HG03066 (cell line): ENCODE results near the gene CIBAR2.

Experiments used
- ATAC-seq: cut with Tn5 transposase; IDR thresholded peaks from one replicate; pipeline ENCODE4 v1.9.1; 2021; ENCODE audit warnings: low read depth; ENCODE audit not compliant: unreplicated experiment

The CIBAR2 gene

GRCh38 chr16:85104821-85105391 lies 7.4 kb downstream of the CIBAR2 start:
- no peak for ATAC-seq

GRCh38 chr16:85104147-85104546 lies 8.1 kb downstream of the CIBAR2 start:
- no peak for ATAC-seq

GRCh38 chr16:85103114-85104079 lies 8.9 kb downstream of the CIBAR2 start:
- no peak for ATAC-seq

- ATAC-seq: no peak
These were observed 10.2 kb downstream of the CIBAR2 start for GRCh38 chr16:85101956-85102630.

DNA sequence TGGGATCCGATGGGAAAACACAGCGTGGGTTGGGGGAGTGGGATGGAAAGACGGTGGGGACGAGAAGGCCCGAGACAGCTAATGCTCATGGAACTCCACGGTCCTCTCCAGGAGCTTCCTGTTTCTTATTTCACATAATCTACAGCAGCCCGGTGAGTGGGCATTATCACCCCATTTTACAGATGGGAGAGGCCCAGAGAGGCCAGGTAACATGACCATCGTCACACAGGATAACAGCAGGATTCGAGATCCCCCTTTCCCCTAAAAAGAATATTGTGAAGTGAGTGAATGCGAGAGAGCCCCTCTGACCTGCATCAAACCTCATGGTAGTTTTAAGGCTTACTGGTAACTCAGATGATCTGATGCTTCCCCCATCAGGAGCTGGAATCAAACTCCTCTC lies 12.0 kb downstream of the CIBAR2 start:
- no peak for ATAC-seq

DNA sequence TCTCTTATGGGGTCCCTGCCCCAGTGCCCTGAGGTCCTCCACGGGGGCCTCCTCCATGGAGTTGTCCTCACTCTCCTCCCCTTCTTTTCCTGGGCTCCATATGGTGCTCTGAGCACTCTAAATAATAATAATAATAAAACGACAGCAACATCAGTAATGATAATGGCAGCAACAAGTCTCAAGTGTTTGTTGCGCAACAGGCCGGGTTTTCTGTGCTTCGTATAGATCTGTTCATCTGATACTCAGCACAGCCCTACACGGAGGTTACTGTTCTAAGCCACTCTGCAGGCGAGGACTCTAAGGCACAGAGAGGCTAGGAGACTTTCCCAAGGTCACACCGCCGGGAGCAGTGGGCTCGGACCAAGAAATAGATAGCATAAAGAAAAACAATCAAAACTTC lies 13.7 kb downstream of the CIBAR2 start:
- ATAC-seq: no peak

DNA sequence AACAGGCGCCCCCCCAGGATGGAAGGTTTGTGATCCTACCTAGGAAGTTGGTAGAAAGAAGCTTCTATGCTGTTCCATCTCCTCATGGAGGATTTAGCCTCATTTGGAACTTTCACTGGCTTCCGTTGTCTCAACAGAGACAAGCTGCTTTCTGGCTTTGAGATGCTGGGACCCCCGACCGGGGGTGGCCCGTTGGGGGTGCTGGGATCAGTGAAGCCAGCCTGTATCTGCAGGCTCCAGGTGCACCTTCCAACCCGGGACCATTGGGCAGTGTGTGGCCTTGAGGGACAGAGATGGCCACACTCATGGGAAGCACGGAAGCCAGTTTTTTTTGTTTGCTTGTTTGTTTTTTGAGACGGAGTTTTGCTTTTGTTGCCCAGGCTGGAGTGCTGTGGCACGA lies 15.4 kb downstream of the CIBAR2 start:
- no peak for ATAC-seq

DNA sequence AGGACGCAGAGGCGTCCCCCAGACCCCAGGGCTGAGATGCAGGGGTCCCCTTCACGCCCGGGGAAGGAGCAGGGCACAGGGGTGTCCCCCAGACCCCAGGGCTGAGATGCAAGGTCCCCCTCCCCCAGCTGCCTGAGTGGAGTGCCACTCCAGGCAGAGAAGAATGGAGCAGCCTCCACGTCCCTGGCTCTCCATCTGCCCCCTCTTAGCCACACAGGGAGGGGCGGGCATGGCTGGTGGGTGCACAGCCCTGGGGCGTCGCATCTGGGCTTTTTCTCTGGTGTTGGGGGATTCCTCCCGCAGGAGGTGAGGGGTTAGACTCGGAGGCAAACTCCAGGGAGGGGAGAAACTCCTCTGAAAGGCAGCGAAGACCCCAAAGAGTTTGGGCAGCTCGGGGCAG lies 17.5 kb downstream of the CIBAR2 start:
- ATAC-seq: no peak

DNA sequence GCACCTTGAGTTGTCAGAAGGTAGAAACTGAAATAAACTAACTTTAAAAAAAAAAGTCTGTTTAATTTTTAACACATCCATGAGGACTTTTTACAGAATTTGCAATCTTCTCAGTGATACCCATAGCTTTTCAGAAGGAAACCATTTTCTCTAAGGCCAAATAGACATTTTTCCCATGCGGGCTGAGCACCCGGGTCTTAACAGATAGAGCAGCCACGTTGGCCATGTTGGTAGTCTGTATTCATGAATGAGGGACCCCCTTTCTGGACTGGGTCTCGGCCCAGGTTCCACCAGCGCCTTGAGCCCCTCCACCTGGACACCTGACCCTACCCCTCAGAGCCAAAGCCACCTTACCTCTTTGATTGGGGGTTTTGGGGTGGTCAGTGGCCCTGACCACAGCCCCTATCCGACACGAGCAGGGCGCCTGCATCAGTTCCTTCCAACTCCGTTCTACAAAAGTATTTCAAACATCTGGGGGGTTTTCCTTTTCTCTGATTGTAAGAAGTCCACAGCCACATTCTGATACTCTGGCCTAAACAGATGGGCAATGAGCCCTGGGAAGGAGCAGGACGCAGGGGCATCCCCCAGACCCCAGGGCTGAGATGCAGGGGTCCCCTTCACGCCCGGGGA lies 18.0 kb downstream of the CIBAR2 start:
- no peak for ATAC-seq

GRCh38 chr16:85093705-85094104 lies 18.6 kb downstream of the CIBAR2 start:
- ATAC-seq: no peak

GRCh38 chr16:85092851-85093250 lies 19.4 kb downstream of the CIBAR2 start:
- no peak for ATAC-seq

DNA sequence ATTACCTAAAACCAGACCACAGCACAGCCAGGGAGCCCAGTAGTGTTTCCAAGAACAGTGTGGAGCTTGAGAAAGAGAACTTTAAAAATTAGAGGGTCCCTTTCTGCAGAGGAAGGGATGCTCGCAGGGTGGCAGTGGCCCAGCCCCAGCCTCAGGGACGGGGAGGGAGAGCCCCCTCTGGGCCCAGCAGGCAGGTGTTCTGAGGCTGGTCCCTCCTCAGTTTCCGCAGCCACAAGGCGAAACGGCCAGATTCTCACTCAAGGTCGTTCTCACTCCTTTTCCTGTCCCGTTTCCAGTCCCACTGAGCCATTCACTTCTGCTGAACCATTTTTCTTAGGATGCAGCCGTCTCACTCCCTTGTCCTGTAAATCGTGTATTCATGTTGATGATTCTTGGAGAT lies 20.0 kb downstream of the CIBAR2 start:
- no peak for ATAC-seq

DNA sequence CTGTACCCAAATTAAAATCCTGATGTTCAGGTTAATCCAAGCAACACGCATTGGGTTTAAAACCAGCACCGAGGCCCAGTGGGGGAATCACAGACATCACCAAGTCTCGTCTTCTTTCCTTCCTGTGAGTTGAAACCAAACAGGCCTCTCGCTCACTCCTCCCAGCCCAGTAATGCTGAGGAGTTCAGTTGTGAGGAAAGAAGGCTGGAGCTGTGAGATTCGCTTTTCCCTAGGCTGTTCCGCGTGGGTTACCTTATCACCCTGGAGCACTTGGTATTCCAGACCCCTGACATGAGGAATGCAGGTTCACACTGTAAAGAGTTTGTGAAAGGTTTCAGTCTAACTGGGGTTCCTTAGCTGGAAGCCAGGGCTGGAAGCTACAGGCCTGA lies 20.8 kb downstream of the CIBAR2 start:
- ATAC-seq: no peak

GRCh38 chr16:85090873-85091521 lies 21.3 kb downstream of the CIBAR2 start:
- ATAC-seq: no peak

GRCh38 chr16:85090181-85090580 lies 22.1 kb downstream of the CIBAR2 start:
- ATAC-seq: no peak

GRCh38 chr16:85089525-85089924 lies 22.7 kb downstream of the CIBAR2 start:
- ATAC-seq: no peak

GRCh38 chr16:85088570-85089199 lies 23.6 kb downstream of the CIBAR2 start:
- no peak for ATAC-seq

GRCh38 chr16:85087899-85088569 lies 24.2 kb downstream of the CIBAR2 start:
- ATAC-seq: no peak
